Glutamatergic neuron (in vitro differentiated cells): ENCODE measurements around the gene ZNF784. TPM values are rescaled to one million over a fixed set of nuclear protein-coding genes. Genes with fewer than 3 reads are reported as not detected.
A peak's percentile ranks its signal among the peaks of the same experiment; 100 is the strongest.

Experiments
- DNase-seq: peaks from one replicate; pipeline ENCODE4 v3.0.0; 2022
- H3K27ac Mint-ChIP-seq: one replicate; pipeline ENCODE4 v1.8.0; 2020; ENCODE audit warnings: mild to moderate bottlenecking, mixed read lengths, inconsistent platforms; ENCODE audit not compliant: unreplicated experiment
- H3K27me3 Mint-ChIP-seq: one replicate; pipeline ENCODE4 v1.8.0; 2020; ENCODE audit warnings: mild to moderate bottlenecking, moderate library complexity, mixed read lengths, inconsistent platforms; ENCODE audit not compliant: unreplicated experiment
- H3K36me3 Mint-ChIP-seq: one replicate; pipeline ENCODE4 v1.8.0; 2020; ENCODE audit warnings: mild to moderate bottlenecking, mixed read lengths, inconsistent platforms; ENCODE audit not compliant: unreplicated experiment
- H3K4me1 Mint-ChIP-seq: one replicate; pipeline ENCODE4 v1.8.0; 2020; ENCODE audit warnings: mild to moderate bottlenecking, low read depth, mixed read lengths, inconsistent platforms; ENCODE audit not compliant: unreplicated experiment
- H3K4me3 Mint-ChIP-seq: one replicate; pipeline ENCODE4 v1.8.0; 2020; ENCODE audit warnings: mild to moderate bottlenecking, mixed read lengths, inconsistent platforms; ENCODE audit not compliant: unreplicated experiment
- H3K9me3 Mint-ChIP-seq: one replicate; pipeline ENCODE4 v1.8.0; 2020; ENCODE audit warnings: mild to moderate bottlenecking, moderate library complexity, mixed read lengths, inconsistent platforms; ENCODE audit not compliant: unreplicated experiment
- CTCF ChIP-seq: fragments of 200-600 bp; sonication (generic); IDR thresholded peaks from one replicate; pipeline ENCODE4 v1.5.0; 2021; ENCODE audit not compliant: partially characterized antibody, unreplicated experiment
- total RNA-seq: library from RNA; stranded (reverse); fragmentation: NEBNext Ultra II Directional; extraction: Animal tissue kit (Norgen Biotek cat#: 25700); gene quantifications from one replicate; pipeline ENCODE4 v1.2.1, GENCODE V29; 2021; ENCODE audit not compliant: unreplicated experiment

The ZNF784 gene
- total RNA-seq, 1 donor from 2014 or later, result 8.4 TPM

GRCh38 chr19:55605207-55605636 lies 19.1 kb downstream of the ZNF784 start:
- Mint-ChIP-seq H3K36me3 (peaks cover 4% of the 10 kb centered on the region), H3K9me3 (peaks cover 12% of the 10 kb centered on the region), H3K27ac (peak overlapping the region; percentile 92), H3K4me3 (peak overlapping the region; percentile 89), H3K4me1 (peaks cover 13% of the 10 kb centered on the region), H3K27me3 (peaks cover 15% of the 10 kb centered on the region)
- TF ChIP-seq CTCF, result no peak
- peak; percentile 96 for DNase-seq

GRCh38 chr19:55603581-55604292 lies 20.6 kb downstream of the ZNF784 start:
- Mint-ChIP-seq H3K9me3 (peaks cover 18% of the 10 kb centered on the region), H3K27ac (no peak overlapping the region), H3K4me3 (peak overlapping the region; percentile 79), H3K36me3 (peaks cover 2% of the 10 kb centered on the region), H3K4me1 (peaks cover 15% of the 10 kb centered on the region), H3K27me3 (peaks cover 19% of the 10 kb centered on the region)
- DNase-seq, result no peak
- TF ChIP-seq CTCF, result no peak

GRCh38 chr19:55603115-55603514 lies 21.3 kb downstream of the ZNF784 start:
- peaks cover 20% of the 10 kb centered on the region for H3K27me3 Mint-ChIP-seq
- peaks cover 21% of the 10 kb centered on the region for H3K9me3 Mint-ChIP-seq
- TF ChIP-seq CTCF, result no peak
- no peak overlapping the region for H3K27ac Mint-ChIP-seq
- peaks cover 18% of the 10 kb centered on the region for H3K4me1 Mint-ChIP-seq
- no peak for DNase-seq
- peaks cover 5% of the 10 kb centered on the region for H3K36me3 Mint-ChIP-seq
- H3K4me3 Mint-ChIP-seq, result peak overlapping the region; percentile 79

- no peak for DNase-seq
- Mint-ChIP-seq H3K27me3 (peaks cover 16% of the 10 kb centered on the region), H3K27ac (no peak overlapping the region), H3K4me1 (peaks cover 18% of the 10 kb centered on the region), H3K36me3 (peaks cover 5% of the 10 kb centered on the region), H3K9me3 (peaks cover 21% of the 10 kb centered on the region), H3K4me3 (peak overlapping the region; percentile 27)
- no peak for TF ChIP-seq CTCF
Observed at GRCh38 chr19:55602104-55603001, 22.0 kb downstream of the ZNF784 start.
